Activated CD4-positive, alpha-beta T cell treated with anti-CD3 and anti-CD28 coated beads, Interleukin-2, Interleukin-6, amounts not matched to agents 100 ng/mL and 50 ng/mL, durations not matched to agents 16 hours and 8 hours (primary cell): ENCODE results near the gene UBE2E2.
"Not testable (repeated sequence)": the region's sequence is repeated elsewhere in the genome, so short reads cannot be mapped to it uniquely, and the experiment has no call there.

Experiments used
- DNase-seq: peaks from one replicate; pipeline ENCODE4 v3.0.0-alpha.2; 2020

Gene UBE2E2

GRCh38 chr3:23594894-23595670 lies 392.0 kb downstream of the UBE2E2 start:
- DNase-seq: no peak

- DNase-seq: no peak
Measured at GRCh38 chr3:23595851-23596250, 392.7 kb downstream of the UBE2E2 start.

GRCh38 chr3:23600167-23600871 lies 397.2 kb downstream of the UBE2E2 start:
- DNase-seq: no peak

GRCh38 chr3:23601091-23601822 lies 398.1 kb downstream of the UBE2E2 start:
- no peak for DNase-seq

- no peak for DNase-seq
Measured at GRCh38 chr3:23602971-23603370, 399.8 kb downstream of the UBE2E2 start.

GRCh38 chr3:23607184-23607847 lies 404.2 kb downstream of the UBE2E2 start:
- no peak for DNase-seq

- DNase-seq: no peak
Measured at GRCh38 chr3:23608650-23609049, 405.5 kb downstream of the UBE2E2 start.

- no peak for DNase-seq
Measured at GRCh38 chr3:23611737-23612295, 408.7 kb downstream of the UBE2E2 start.

- DNase-seq: no peak
Measured at GRCh38 chr3:23612296-23612891, 409.3 kb downstream of the UBE2E2 start.

- no peak for DNase-seq
Measured at GRCh38 chr3:23615068-23615467, 411.9 kb downstream of the UBE2E2 start.

GRCh38 chr3:23618475-23618874 lies 415.3 kb downstream of the UBE2E2 start:
- not testable (repeated sequence) for DNase-seq

- DNase-seq: no peak
Measured at GRCh38 chr3:23619705-23620637, 416.8 kb downstream of the UBE2E2 start.

- DNase-seq: no peak
Measured at GRCh38 chr3:23620638-23621015, 417.5 kb downstream of the UBE2E2 start.

GRCh38 chr3:23623844-23624243 lies 420.7 kb downstream of the UBE2E2 start:
- no peak for DNase-seq

- DNase-seq: no peak
Measured at GRCh38 chr3:23624305-23624704, 421.2 kb downstream of the UBE2E2 start.

GRCh38 chr3:23626442-23626841 lies 423.3 kb downstream of the UBE2E2 start:
- no peak for DNase-seq

- no peak for DNase-seq
Measured at GRCh38 chr3:23629181-23629894, 426.2 kb downstream of the UBE2E2 start.

GRCh38 chr3:23633261-23633960 lies 430.3 kb downstream of the UBE2E2 start:
- DNase-seq: no peak

GRCh38 chr3:23637339-23637738 lies 434.2 kb downstream of the UBE2E2 start:
- no peak for DNase-seq
